ENCODE data around the gene NT5C2.

Gene NT5C2

DNA sequence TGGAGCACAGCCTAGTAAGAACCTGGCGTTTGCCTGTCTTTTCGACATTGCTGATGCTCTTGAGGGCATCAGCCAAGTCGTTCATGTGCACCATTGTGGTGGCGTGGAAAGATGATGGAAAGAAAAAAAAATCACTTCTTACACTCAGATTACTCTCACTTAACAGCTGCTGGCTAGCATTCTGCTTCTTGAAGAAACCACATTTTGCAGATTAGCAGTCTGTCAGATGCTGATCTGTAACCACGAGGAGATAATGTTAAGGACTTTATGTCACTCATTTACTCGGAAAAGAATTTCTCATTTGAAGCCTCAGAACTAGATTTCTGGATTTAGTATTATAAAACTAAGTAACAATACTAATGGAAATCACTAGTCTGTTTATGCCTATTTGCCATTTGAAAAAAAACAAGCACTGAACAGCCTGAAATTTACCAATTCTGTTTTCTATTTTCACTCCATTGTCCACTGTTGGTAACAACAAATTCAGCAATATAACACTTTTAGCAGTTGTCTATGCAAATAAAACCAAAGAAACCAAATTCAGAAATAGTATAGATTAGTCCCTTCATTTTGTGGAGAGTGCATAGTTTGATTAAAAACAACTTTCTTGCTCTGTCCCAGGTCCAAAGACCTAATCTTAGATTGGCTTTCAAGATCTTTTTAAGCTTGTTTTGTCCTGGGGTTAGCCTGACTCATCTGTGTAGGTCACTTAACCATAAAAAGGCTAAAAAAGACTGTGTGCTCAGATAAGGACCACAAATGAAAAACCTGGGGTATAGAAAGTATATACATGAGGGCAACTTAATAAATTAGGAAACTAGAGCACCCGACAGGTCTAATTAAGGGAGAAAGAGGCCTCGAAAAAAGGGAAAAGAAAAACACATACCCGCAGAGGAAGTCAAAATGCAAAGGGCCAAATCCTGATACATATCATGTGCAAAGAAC lies 67.5 kb downstream of the NT5C2 start:
- no peak for DNase-seq (ENCODE audit: low read depth in 2 of 2, low spot score in 1 of 2)

DNA sequence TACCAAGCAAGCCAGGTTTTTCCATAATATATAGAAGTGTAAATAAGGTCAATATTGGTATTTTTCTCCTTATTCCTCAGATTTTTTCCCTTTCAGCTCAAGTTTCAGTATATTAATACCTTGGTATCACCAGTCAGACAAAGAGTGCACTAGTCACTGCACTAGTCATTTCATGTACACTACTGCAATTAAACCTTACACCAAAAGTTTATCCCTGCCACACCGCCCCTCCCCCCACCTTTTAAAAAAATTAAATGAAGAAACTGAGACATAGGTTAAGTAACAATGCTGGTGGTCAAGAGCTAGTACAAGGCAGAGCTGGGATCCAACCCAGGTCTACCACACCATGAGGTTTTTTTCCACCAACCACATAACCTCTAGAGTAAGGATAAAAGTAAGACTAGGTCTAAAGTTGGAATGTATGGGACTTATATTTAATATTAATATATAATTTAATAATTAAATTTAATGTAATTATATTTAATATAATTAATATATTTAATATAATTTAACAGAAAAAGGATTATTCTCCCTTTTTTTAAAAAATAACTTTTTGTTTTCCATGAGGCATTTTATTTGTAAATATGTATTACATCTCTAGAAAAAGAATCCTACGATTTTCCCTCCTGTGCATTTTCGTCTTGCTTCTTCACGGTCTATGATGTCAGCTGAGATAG lies 68.5 kb downstream of the NT5C2 start:
- no peak for DNase-seq (ENCODE audit: low read depth in 2 of 2, low spot score in 1 of 2)

DNA sequence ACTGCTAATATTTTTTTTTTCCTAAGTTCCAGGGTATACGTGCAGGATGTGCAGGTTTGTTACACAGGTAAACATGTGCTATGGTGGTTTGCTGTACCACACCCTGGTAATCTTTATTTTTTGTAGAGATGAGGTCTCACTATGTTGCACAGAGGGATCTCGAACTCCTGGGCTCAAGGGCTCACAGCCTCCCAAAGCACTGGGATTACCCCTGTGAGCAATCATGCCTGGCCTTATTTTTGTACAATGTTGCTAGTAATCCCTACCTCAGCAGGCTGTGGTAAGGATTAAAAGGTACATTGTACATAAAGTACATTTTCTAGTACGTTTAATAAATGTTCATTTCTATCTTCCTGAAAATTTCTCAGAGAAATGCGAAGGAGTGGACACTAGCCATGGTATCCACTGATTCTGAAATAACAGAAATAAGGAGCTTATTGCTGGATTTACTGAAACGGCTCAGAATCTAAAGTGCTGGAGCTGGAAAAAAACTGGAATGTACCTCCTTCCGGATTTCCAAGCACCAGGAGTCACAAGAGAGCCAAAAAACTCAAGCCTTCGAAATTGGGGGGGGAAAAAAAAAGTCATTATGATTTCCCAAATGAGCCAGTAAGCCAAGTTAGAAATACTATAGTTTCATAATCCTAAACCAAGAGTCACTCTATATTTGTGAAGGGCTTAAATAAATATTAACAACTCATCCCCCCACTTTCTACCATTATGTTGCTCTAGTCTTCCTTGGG lies 69.6 kb downstream of the NT5C2 start:
- no peak for DNase-seq (ENCODE audit: low read depth in 2 of 2, low spot score in 1 of 2)

DNA sequence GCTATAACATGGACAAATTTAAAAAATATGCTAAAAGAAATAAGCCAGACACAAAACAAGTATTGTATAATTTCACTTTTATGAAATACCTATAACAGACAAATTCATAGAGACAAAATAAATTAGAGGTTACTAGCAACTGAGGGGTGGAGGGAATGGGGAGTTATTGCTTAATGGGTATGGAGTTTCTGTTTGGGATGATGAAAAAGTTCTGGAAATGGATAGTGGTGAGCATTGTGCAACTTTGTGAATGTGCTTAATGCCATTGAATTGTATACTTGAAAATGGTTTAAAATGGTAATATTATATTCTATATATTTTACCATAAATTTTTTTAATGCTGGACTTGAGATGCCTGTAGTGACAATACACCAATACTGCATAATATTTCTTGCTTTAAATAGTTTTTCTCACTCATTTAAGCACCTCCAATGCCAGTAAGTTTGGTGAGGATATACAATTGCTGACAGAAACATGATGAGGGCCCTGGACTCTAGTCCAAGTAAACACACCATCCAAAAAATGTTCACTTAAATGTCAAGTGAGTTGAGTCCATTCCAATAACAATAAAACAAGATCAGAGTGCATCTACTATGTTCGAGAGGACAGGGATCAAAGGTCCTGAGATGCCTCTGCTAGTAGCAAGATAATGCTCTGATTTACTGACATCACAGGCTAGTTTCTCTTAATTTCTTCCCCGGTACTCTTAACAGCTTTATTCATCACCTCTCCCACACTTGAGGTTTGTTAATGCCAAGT lies 71.9 kb downstream of the NT5C2 start:
- DNase-seq (ENCODE audit: low read depth in 2 of 2, low spot score in 1 of 2): no peak

DNA sequence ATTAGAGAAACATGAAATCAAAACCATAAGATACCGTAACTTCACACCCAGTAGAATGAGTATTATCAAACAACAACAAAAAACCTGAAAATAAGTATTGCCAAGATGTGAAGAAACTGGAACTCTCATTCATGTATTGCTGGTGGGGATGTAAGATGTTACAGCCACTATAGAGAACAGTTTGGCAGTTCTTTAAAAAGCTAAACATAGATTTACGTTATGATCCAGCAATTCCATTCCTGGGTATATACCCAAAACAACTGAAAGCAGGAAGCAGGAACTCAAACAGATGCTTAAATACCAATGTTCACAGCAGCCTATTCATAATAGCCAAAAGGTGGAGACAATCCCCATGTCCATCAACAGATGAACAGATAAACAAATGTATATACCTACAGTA lies 72.5 kb downstream of the NT5C2 start:
- DNase-seq (ENCODE audit: low read depth in 2 of 2, low spot score in 1 of 2): no peak

DNA sequence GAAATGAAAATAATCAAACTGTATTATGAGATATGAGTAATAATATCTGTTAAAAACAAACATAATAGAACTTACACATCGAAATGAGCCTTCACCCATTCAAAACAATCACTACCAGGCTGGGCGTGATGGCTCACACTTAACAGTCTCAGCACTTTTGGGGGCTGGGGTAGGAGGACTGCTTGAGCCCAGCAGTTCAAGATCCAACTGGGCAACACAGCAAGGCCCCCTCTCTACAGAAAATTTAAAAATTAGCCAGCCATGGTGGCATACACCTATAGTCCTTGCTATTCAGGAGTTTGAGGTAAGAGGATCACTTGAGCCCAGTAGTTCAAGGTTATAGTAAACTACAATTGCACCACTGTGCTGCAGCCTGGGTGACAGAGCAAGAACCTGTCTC lies 75.8 kb downstream of the NT5C2 start:
- DNase-seq (ENCODE audit: low read depth in 2 of 2, low spot score in 1 of 2): no peak

DNA sequence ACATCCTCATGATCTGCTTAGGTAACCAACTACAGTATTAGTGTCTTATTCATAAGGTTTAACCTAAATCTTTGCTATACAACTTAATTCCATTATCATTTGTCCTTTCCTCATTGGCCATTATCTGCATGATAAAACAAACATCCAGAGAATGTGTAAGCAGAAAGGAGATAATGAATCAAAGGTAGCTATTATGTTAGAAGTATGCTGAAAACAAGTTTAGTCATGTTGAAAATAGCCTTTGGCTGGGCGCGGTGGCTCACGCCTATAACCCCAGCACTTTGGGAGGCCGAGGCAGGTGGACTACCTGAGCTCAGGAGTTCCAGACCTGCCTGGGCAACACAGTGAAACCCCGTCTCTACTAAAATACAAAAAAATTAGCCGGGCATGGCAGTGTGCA lies 78.2 kb downstream of the NT5C2 start:
- DNase-seq (ENCODE audit: low read depth in 2 of 2, low spot score in 1 of 2): no peak

DNA sequence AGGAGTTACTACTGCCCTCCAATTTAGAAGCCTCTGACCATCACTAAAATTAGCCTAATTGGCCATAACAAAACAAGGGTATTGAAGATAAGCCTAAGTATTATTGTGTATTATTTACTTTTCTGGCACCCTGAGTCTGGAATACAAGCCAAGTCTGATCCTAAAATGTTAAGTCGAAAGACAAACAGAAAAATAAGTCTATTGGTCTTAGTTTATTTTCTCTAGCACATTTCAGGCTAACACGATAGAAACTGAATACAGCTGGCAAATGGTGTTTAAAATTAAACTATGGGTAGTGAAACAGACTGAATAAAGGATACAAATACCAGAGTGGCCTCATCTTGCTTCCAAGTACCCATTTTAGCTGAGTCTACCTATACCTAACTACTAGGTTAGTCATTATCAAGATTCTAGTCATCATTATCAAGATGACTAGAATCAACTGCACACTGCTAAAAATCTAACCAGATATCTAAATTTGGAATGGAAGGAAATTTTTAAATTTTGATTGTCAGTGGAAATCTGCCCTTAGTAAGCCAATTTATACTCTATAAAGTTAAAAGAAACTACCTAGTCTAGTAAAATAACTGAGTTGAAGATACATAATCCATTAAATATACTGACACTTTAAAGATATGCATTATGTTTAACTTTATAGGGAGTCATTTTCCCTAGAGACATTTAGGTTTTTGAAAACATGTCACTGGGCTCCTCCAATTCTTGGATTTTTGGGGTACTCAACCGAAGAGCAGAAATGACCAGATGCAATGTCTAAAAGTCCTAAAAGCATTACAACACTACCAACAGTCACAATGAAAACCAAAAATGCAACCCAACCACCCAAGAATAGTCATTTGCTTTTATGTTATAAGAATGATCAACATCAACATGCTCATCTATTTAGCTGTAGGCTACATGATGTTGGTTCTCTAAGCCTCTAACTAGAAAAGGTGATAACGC lies 80.9 kb downstream of the NT5C2 start:
- DNase-seq (ENCODE audit: low read depth in 2 of 2, low spot score in 1 of 2): no peak

DNA sequence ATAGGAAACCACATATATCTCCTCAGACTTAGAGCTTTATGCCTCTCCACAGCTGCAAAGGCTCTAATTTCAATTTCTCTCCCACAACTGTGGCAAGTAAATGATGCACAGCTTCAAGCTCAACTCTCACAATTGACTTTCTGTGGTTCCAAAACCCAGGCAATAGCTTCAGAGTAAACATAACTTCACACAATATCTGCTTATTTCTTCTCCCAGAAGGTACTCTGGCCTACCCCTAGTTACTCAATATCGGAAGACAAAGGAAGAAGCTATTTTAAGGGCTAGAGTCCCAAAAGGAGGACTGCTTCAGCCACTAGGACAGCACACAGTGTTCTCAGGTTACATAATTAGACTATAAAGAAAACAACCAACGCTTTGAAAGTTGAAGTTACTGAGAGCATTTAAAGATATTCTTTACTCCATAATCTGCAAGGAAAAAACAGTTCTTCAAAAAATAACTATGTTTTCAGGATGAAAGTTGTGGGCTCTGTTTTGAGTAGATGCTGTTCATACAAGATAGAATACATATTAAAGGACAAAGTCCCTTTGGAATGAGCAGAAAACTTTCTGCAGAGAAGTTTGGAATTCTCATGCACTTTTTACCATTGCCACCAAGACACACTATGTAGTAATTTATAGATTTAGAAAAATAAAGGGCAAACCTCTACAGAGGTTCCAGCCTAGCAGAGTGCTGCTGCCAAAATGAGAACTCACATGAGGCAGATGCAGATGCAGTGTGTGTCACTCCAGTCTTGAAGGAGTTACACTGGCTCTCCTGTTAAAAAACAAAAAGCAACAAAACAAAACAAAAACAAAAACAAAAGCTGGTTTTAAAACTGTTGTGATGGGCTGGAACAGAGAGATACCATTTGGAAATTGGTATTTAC lies 81.8 kb downstream of the NT5C2 start:
- no peak for DNase-seq (ENCODE audit: low read depth in 2 of 2, low spot score in 1 of 2)

DNA sequence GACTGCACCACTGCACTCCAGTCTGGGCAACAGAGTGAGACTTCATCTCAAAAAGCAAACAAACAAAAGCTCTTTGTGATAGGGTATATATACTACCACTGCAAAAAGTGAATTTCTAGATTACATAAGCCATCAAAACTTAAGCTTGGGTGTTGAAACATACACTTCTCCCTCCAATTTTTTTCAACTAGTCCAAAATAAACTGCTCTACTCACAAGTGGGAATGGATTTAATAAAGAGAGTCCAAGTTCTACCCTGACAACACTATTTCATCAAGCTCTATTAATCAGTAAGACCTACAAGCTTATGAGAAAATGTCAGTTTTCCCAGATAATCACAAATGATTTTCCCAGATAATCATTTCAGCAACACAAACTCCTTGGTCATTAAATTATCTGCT lies 82.7 kb downstream of the NT5C2 start:
- DNase-seq (ENCODE audit: low read depth in 2 of 2, low spot score in 1 of 2): no peak

DNA sequence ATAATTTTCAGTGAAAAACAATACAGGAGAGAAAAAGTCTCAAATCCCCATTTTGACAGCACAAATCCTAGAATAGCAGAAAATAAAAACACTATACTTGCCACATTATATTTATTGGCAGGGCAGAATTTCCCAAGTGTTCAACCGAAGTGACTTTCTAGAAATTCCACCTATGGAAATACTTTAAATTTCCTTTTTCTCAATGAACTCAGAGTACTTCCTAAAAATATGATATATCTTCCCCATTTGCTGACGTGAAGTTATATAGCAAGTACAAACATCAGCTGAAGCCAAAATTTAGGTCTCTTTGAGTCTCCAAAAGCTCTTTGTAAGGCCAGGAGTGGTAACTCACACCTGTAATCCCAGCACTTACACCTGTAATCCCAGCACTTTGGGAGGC lies 83.3 kb downstream of the NT5C2 start:
- no peak for DNase-seq (ENCODE audit: low read depth in 2 of 2, low spot score in 1 of 2)

DNA sequence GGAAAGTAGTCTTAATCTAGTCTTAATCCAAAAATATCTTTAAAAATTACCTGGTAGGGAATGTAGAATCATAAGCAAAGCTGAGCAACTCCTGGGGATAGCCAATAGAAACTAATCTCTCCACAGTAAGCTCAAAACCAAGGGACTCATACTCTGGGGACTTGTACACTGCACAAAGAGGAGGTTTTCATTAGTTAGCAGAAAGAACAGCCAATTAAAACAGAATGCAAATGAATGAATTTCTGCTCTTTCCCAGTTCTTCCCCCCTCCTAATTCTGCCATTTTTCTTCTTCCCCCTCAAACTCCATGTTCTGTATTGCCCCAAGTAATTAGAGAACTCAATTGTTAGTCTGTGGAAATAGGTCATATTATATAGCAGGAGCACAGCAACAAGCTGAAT lies 86.5 kb downstream of the NT5C2 start:
- no peak for DNase-seq (ENCODE audit: low read depth in 2 of 2, low spot score in 1 of 2)

DNA sequence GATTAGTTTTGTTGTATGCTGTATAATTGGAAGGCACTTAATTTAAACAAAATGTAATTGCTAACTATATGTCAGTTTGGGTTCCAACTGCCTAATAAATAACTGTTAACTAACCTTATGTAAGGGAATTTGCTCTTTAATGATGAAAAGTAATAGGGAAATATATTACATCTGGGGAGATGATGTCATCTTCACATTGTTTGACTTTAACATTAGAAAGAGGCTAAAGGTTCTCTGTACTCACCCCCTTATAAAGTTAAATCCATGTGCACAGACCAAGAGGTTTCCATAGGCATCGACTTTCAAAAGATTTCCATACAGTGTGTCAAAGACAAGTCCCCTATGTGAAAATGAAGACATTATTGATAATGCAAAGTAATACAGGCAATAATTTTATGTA lies 87.6 kb downstream of the NT5C2 start:
- no peak for DNase-seq (ENCODE audit: low read depth in 2 of 2, low spot score in 1 of 2)

DNA sequence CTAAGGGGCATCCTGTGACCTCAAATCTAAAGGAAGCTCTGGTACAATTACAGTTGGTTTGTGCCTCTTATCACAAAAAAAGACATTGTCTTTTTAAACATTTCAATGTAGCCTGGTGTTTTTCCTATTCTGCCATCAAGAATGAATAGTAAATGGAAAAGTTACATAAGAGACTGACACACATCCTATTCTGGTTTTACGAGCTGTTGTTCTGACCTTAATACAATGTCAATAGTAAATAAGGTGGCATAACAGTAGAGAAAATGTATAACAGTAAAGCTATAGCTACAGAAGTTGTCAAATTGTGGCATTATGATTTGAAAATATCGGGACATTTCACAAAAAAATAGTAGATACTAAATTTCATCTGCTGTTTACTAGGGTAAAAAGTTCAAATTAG lies 88.4 kb downstream of the NT5C2 start:
- no peak for DNase-seq (ENCODE audit: low read depth in 2 of 2, low spot score in 1 of 2)

DNA sequence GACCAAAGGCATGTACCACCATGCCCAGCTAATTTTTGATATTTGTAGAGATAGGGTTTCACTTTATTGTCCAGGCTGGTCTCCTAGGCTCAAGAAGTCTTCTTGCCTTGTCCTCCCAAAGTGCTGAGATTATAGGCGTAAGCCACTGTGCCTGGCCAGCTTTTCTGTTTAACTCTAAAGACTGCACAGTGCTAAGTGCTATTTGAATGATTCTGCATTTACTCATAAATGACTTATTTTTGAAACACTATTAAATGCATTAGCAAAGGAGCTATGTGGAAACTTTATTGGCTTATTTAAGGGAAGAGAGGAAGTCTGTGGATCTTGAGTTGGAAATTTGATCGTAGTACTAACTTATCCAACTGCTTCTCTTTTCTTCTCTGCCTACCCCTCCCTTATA lies 89.1 kb downstream of the NT5C2 start:
- DNase-seq (ENCODE audit: low read depth in 2 of 2, low spot score in 1 of 2): no peak

DNA sequence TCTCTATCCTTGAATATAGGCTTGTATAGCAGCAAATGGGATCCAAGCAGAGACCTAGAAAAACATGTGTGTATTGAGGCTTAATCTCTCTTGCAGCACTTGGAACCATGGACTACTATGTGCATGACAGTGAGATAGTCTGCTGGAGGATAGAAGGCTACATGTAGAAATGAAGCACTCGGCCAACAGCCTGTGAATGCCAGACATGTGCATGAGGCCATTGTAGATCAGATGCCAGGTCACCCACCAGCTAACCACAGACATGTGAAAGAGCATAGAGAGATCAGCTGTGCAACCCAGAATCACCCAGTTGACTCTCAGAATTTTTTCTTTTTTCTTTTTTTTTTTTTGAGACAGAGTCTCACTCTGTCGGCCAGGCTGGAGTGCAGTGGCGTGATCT lies 90.9 kb downstream of the NT5C2 start:
- DNase-seq (ENCODE audit: low read depth in 2 of 2, low spot score in 1 of 2): no peak

DNA sequence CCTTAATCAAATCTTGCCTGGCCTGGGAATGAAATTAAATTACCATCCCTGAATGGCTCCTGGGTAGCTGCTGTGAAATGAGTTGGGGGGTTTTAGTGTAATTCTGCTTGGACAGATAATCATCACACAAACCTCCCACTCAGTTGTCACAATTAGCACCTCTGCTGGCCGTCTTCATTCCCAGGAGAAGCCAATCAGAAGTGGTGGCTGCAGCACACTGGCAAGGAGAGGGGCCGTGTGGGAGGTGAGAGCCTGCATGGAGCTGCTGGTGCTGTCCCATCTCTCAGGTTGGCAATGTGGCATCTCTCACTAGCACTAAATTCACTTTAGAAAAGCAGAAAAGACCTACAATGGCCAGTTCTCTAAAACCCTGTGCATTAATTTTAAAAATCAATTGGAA lies 92.5 kb downstream of the NT5C2 start:
- DNase-seq (ENCODE audit: low read depth in 2 of 2, low spot score in 1 of 2): no peak

DNA sequence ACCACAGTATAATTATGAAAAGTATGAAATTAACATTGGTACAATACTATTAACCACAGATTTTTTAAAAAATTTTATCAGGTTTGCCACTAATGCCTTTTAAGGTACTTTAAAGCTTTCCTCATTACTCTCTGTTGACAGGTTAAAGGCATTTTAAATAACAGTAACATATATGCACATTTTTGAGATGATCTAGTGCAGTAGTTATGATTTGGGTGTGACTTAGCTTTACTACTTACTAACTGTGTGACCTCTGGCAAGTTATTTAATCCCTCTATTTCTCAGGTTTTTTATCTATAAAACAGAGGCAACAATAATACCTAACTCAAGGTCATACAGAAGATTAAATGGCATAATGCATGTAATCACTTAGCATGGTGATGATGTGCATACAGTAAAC lies 94.8 kb downstream of the NT5C2 start:
- no peak for DNase-seq (ENCODE audit: low read depth in 2 of 2, low spot score in 1 of 2)

DNA sequence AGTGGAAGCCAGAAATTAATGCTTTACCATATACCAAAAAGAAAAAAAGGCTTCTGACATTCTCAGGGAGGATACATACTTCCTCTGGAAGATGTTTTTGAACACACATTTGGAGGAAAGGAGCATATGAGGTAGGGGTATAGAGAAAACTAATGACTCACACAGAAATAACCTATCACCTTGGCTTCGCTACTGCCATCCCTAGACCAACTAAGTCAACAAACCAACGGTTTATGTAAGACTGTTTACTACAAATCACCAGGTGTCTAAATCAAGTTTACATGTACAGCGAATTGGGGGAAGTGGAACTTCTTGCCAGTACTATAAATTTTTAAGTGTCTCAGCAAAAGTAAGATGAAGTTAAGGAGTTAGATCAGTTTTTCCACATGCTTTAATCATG lies 96.9 kb downstream of the NT5C2 start:
- no peak for DNase-seq (ENCODE audit: low read depth in 2 of 2, low spot score in 1 of 2)

All from stimulated activated CD8-positive, alpha-beta memory T cell treated with anti-CD3 and anti-CD28 coated beads, Interleukin-4, amount 100 ng/mL, for 4 hours (primary cell).